ENCODE measurements around the gene PPP6R1. TPM values are rescaled to one million over a fixed set of nuclear protein-coding genes. Genes with fewer than 3 reads are reported as not detected.
"Not testable (repeated sequence)": the region's sequence is repeated elsewhere in the genome, so short reads cannot be mapped to it uniquely, and the experiment has no call there.

PPP6R1 gene
- total and polyA plus RNA-seq, 7 experiments from 2014 or later: 39.3 to 223 (median 156) TPM

- Mint-ChIP-seq H3K36me3 (peaks cover 0 to 23% (median 18%) of the 10 kb centered on the region in 5 donors), H3K4me1 (peaks cover 0 to 6% (median 3%) of the 10 kb centered on the region in 7 donors), H3K27me3 (no peaks in the 10 kb centered on the region), H3K4me3 (no peak overlapping the region), H3K9me3 (peaks cover 0 to 6% (median 3%) of the 10 kb centered on the region in 11 donors), H3K27ac (peak overlapping the region in 3 of 9 donors; percentile 47 to 74 (median 71))
- no peak for DNase-seq
- Histone ChIP-seq H3K4me3 (ENCODE audit: low read length) (no peak overlapping the region), H3K27me3 (ENCODE audit: control insufficient read depth in 2 of 2, insufficient read depth in 2 of 2, low read length in 2 of 2) (no peaks in the 10 kb centered on the region), H3K9me3 (ENCODE audit: control insufficient read depth in 2 of 3, low read length in 3 of 3) (peaks cover 0 to 2% (median 0%) of the 10 kb centered on the region in 3 experiments), H3K4me1 (ENCODE audit: control insufficient read depth in 2 of 2, insufficient read depth in 2 of 2, low read length in 2 of 2) (no peaks in the 10 kb centered on the region), H3K36me3 (ENCODE audit: control insufficient read depth in 2 of 3, insufficient read depth in 3 of 3, low read length in 3 of 3) (peaks cover 0 to 59% (median 9%) of the 10 kb centered on the region in 3 experiments), H3K27ac (ENCODE audit: low read depth, low read length) (no peak overlapping the region)
- intact Hi-C loops (cut with micrococcal nuclease): no loop called here
- ChIA-PET CTCF (no interaction called here), POLR2A (no interaction called here)
- ATAC-seq: no peak
These were observed 33.3 kb downstream of the PPP6R1 start for GRCh38 chr19:55225415-55225958.

GRCh38 chr19:55224679-55225414 lies 34.0 kb downstream of the PPP6R1 start:
- intact Hi-C loops (cut with micrococcal nuclease); CTCF ChIA-PET; H3K4me1 Mint-ChIP-seq: not testable (repeated sequence)

DNA sequence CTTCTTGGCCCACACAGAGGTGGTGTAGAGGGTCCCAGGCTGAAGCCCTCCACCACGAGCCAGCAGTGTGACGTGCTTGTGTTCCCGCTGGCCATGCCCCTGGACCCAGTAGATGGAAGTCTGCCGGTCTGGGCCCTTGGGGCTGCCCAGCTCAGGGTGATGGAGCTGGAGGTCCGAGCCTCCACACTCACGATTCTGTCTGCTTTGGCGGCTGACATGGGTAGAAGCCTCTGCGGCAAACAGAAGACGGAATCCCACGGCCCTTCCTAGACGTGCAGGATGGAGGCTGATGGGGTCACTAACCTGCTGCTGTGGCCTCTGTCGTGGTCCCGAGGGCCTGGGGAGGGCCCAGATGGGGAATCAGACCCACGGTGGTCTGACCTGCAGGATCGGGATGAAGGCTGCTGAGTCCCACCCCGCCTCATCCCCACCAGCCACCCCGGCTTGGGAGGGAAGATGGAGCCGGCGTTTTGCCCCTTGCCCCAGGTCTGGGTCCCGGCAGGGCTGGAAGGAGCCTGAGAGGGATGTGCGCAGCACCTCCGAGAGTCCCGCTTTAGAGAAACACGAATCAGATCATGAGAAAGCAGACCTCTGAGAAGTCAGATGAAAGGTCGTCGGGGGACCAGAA lies 34.7 kb downstream of the PPP6R1 start:
- no peaks in the 10 kb centered on the region for H3K27me3 Mint-ChIP-seq

More at GRCh38 chr19:55224679-55225414, 34.0 kb downstream of the PPP6R1 start:
- H3K9me3 ChIP-seq (ENCODE audit: control insufficient read depth in 2 of 3, low read length in 3 of 3); H3K4me1 ChIP-seq (ENCODE audit: control insufficient read depth in 2 of 2, insufficient read depth in 2 of 2, low read length in 2 of 2); H3K27ac ChIP-seq (ENCODE audit: low read depth, low read length); H3K27me3 Mint-ChIP-seq; H3K27me3 ChIP-seq (ENCODE audit: control insufficient read depth in 2 of 2, insufficient read depth in 2 of 2, low read length in 2 of 2); ATAC-seq; DNase-seq; POLR2A ChIA-PET; H3K4me3 Mint-ChIP-seq; H3K4me3 ChIP-seq (ENCODE audit: low read length): not testable (repeated sequence)
- peaks cover 0 to 28% (median 23%) of the 10 kb centered on the region in 5 donors for H3K36me3 Mint-ChIP-seq
- peaks cover 0 to 52% (median 9%) of the 10 kb centered on the region in 3 experiments for H3K36me3 ChIP-seq (ENCODE audit: control insufficient read depth in 2 of 3, insufficient read depth in 3 of 3, low read length in 3 of 3)
- peaks cover 0 to 12% (median 4%) of the 10 kb centered on the region in 11 donors for H3K9me3 Mint-ChIP-seq
- peak overlapping the region in 2 of 9 donors; percentile 33 to 74 for H3K27ac Mint-ChIP-seq

GRCh38 chr19:55223291-55224037 lies 35.4 kb downstream of the PPP6R1 start:
- Mint-ChIP-seq H3K9me3 (peaks cover 0 to 12% (median 4%) of the 10 kb centered on the region in 11 donors), H3K4me1 (peaks cover 0 to 6% (median 3%) of the 10 kb centered on the region in 7 donors), H3K4me3 (no peak overlapping the region), H3K27me3 (no peaks in the 10 kb centered on the region), H3K36me3 (peaks cover 0 to 28% (median 23%) of the 10 kb centered on the region in 5 donors), H3K27ac (no peak overlapping the region)
- intact Hi-C loops (cut with micrococcal nuclease): no loop called here
- Histone ChIP-seq H3K27ac (ENCODE audit: low read depth, low read length) (no peak overlapping the region), H3K4me3 (ENCODE audit: low read length) (no peak overlapping the region), H3K4me1 (ENCODE audit: control insufficient read depth in 2 of 2, insufficient read depth in 2 of 2, low read length in 2 of 2) (no peaks in the 10 kb centered on the region), H3K27me3 (ENCODE audit: control insufficient read depth in 2 of 2, insufficient read depth in 2 of 2, low read length in 2 of 2) (no peaks in the 10 kb centered on the region), H3K36me3 (ENCODE audit: control insufficient read depth in 2 of 3, insufficient read depth in 3 of 3, low read length in 3 of 3) (peaks cover 0 to 38% (median 4%) of the 10 kb centered on the region in 3 experiments), H3K9me3 (ENCODE audit: control insufficient read depth in 2 of 3, low read length in 3 of 3) (peaks cover 0 to 4% (median 0%) of the 10 kb centered on the region in 3 experiments)
- CTCF ChIA-PET: no interaction called here
- no peak for ATAC-seq
- POLR2A ChIA-PET: no interaction called here
- DNase-seq: no peak

More for the DNA sequence above, 34.7 kb downstream of the PPP6R1 start:
- no peak overlapping the region for H3K4me3 ChIP-seq (ENCODE audit: low read length)
- no peak overlapping the region for H3K4me3 Mint-ChIP-seq
- DNase-seq: no peak
- H3K4me1 ChIP-seq (ENCODE audit: control insufficient read depth in 2 of 2, insufficient read depth in 2 of 2, low read length in 2 of 2): no peaks in the 10 kb centered on the region
- H3K27ac Mint-ChIP-seq: peak overlapping the region in 1 of 9 donors; percentile 43
- peaks cover 0 to 28% (median 23%) of the 10 kb centered on the region in 5 donors for H3K36me3 Mint-ChIP-seq
- H3K9me3 Mint-ChIP-seq: peaks cover 0 to 12% (median 4%) of the 10 kb centered on the region in 11 donors
- H3K27me3 ChIP-seq (ENCODE audit: control insufficient read depth in 2 of 2, insufficient read depth in 2 of 2, low read length in 2 of 2): no peaks in the 10 kb centered on the region
- no peak for ATAC-seq
- intact Hi-C loops (cut with micrococcal nuclease): no loop called here
- H3K4me1 Mint-ChIP-seq: peaks cover 0 to 6% (median 3%) of the 10 kb centered on the region in 7 donors
- ChIA-PET CTCF (no interaction called here), POLR2A (no interaction called here)
- peaks cover 0 to 45% (median 4%) of the 10 kb centered on the region in 3 experiments for H3K36me3 ChIP-seq (ENCODE audit: control insufficient read depth in 2 of 3, insufficient read depth in 3 of 3, low read length in 3 of 3)
- no peak overlapping the region for H3K27ac ChIP-seq (ENCODE audit: low read depth, low read length)
- peaks cover 0 to 4% (median 0%) of the 10 kb centered on the region in 3 experiments for H3K9me3 ChIP-seq (ENCODE audit: control insufficient read depth in 2 of 3, low read length in 3 of 3)

GRCh38 chr19:55220525-55220924 lies 38.3 kb downstream of the PPP6R1 start:
- intact Hi-C loops (cut with micrococcal nuclease): loop anchor here in 1 of 2 donors (2.0 kb wide), 1 partner anchor 34 kb away; no protein-coding TSS in a partner anchor
- H3K9me3 ChIP-seq (ENCODE audit: control insufficient read depth in 2 of 3, low read length in 3 of 3): peaks cover 0 to 4% (median 0%) of the 10 kb centered on the region in 3 experiments
- Mint-ChIP-seq H3K27me3 (peaks cover 5 to 11% (median 7%) of the 10 kb centered on the region in 5 donors), H3K9me3 (peaks cover 3 to 24% (median 8%) of the 10 kb centered on the region in 11 donors), H3K36me3 (peaks cover 2 to 19% (median 16%) of the 10 kb centered on the region in 5 donors), H3K4me1 (peaks cover 9 to 19% (median 12%) of the 10 kb centered on the region in 7 donors), H3K4me3 (no peak overlapping the region), H3K27ac (no peak overlapping the region)
- peaks cover 0 to 10% of the 10 kb centered on the region in 2 donors for H3K4me1 ChIP-seq (ENCODE audit: control insufficient read depth in 2 of 2, insufficient read depth in 2 of 2, low read length in 2 of 2)
- no peak overlapping the region for H3K4me3 ChIP-seq (ENCODE audit: low read length)
- no peaks in the 10 kb centered on the region for H3K27me3 ChIP-seq (ENCODE audit: control insufficient read depth in 2 of 2, insufficient read depth in 2 of 2, low read length in 2 of 2)
- DNase-seq (no peak), ATAC-seq (no peak)
- H3K27ac ChIP-seq (ENCODE audit: low read depth, low read length): no peak overlapping the region
- peaks cover 0 to 12% (median 0%) of the 10 kb centered on the region in 3 experiments for H3K36me3 ChIP-seq (ENCODE audit: control insufficient read depth in 2 of 3, insufficient read depth in 3 of 3, low read length in 3 of 3)
- ChIA-PET POLR2A (no interaction called here), CTCF (no interaction called here)

Measured in naive thymus-derived CD4-positive, alpha-beta T cell (primary cell).